B cell (primary cell): ENCODE results near the gene CYTH4. TPM values are rescaled to one million over a fixed set of nuclear protein-coding genes. Genes with fewer than 3 reads are reported as not detected.

Experiments used
- ATAC-seq: fragments of 200-7000 bp; cut with Tn5 transposase; one replicate; pipeline ENCODE4 v1.10.0; 2021; ENCODE audit warnings: low read depth, mild to moderate bottlenecking, moderate number of reproducible peaks, moderate library complexity
- CTCF ChIA-PET: fragments of 350-600 bp; sonication (Branson Sonifier 250); formaldehyde crosslinking; loops from one replicate; lab custom pipeline; 2021; ENCODE audit warnings: antibody characterized with exemption, inconsistent platforms; lab: Charles Lee
- POLR2A ChIA-PET: fragments of 350-600 bp; sonication (Branson Sonifier 250); formaldehyde crosslinking; loops from one replicate; lab custom pipeline; 2021; ENCODE audit warnings: antibody characterized with exemption; lab: Charles Lee
- DNase-seq: peaks from one replicate; pipeline ENCODE4 v3.0.0; 2013
- H2AFZ ChIP-seq: 2 replicates; pipeline ENCODE4 v1.6.1; 2012; ENCODE audit warnings: mild to moderate bottlenecking, low read depth, low read length; ENCODE audit not compliant: insufficient read depth, poor library complexity, severe bottlenecking
- H3K27ac ChIP-seq, 2 donors: 1 replicate in 1 of 2; 2 replicates in 1 of 2; pipeline ENCODE4 v1.5.1; 2012 to 2013; ENCODE audit warnings: low read length in 2 of 2, mild to moderate bottlenecking in 2 of 2, moderate library complexity in 1 of 2
- H3K27me3 ChIP-seq, 4 experiments: fragments of 200-600 bp in 1 of 4; sonication (generic) in 1 of 4; replicated peaks in 1 of 4; 1 replicate in 2 of 4; 2 replicates in 2 of 4; pipeline versions ENCODE4 v1.6.1 to v1.7.0; 2013 to 2016; ENCODE audit warnings: low read length in 3 of 4, mild to moderate bottlenecking in 2 of 4, mixed read lengths in 1 of 4, moderate library complexity in 1 of 4; ENCODE audit not compliant: insufficient read depth in 4 of 4, control insufficient read depth in 3 of 4; ENCODE audit errors: control extremely low read depth in 1 of 4
- H3K36me3 ChIP-seq, 2 experiments: replicated peaks in 1 of 2; 1 replicate in 1 of 2; 2 replicates in 1 of 2; pipeline versions ENCODE4 v1.6.1 to v1.7.1; 2013; ENCODE audit warnings: low read length in 1 of 2; ENCODE audit not compliant: insufficient read depth in 2 of 2, control insufficient read depth in 1 of 2; ENCODE audit errors: control extremely low read depth in 1 of 2, extremely low read depth in 1 of 2
- H3K4me1 ChIP-seq, 2 donors: fragments of 200-600 bp in 1 of 2; sonication (generic) in 1 of 2; 1 replicate in 1 of 2; 2 replicates in 1 of 2; pipeline versions ENCODE4 v1.5.1 to v1.6.1; 2013 to 2017; ENCODE audit warnings: low read length in 2 of 2; ENCODE audit not compliant: control insufficient read depth in 2 of 2, insufficient read depth in 2 of 2
- H3K4me2 ChIP-seq: replicated peaks from 2 replicates; pipeline ENCODE3; 2012; ENCODE audit warnings: mild to moderate bottlenecking, low read depth, low read length; ENCODE audit not compliant: poor library complexity, severe bottlenecking
- H3K4me3 ChIP-seq, 5 experiments: fragments of 200-600 bp in 1 of 5; sonication (generic) in 1 of 5; 1 replicate in 3 of 5; 2 replicates in 2 of 5; pipeline versions ENCODE4 v1.5.1 to v1.7.0; 2011 to 2016; ENCODE audit warnings: low read length in 4 of 5, mild to moderate bottlenecking in 4 of 5, low read depth in 2 of 5, control low read depth in 1 of 5, moderate library complexity in 1 of 5; ENCODE audit not compliant: insufficient read depth in 1 of 5; ENCODE audit errors: control extremely low read depth in 1 of 5, extremely low read depth in 1 of 5
- H3K79me2 ChIP-seq: fragments of 200-600 bp; sonication (generic); one replicate; pipeline ENCODE4 v1.6.0; 2016; ENCODE audit warnings: low read length; ENCODE audit not compliant: control insufficient read depth, insufficient read depth
- H3K9ac ChIP-seq: fragments of 200-600 bp; sonication (generic); 2 replicates; pipeline ENCODE4 v1.6.1; 2017; ENCODE audit warnings: mild to moderate bottlenecking, low read length, moderate library complexity
- H3K9me3 ChIP-seq, 3 donors: one replicate each; pipeline versions ENCODE4 v1.6.1 to v1.7.1; 2013; ENCODE audit warnings: low read length in 2 of 3; ENCODE audit not compliant: control insufficient read depth in 2 of 3, insufficient read depth in 1 of 3; ENCODE audit errors: control extremely low read depth in 1 of 3
- H4K20me1 ChIP-seq: 2 replicates; pipeline ENCODE4 v1.6.0; 2012; ENCODE audit warnings: mild to moderate bottlenecking, low read length; ENCODE audit not compliant: insufficient read depth, control insufficient read depth, poor library complexity, severe bottlenecking
- H3K27ac Mint-ChIP-seq: one replicate; pipeline ENCODE4 v1.8.0; 2021; ENCODE audit warnings: mixed read lengths
- H3K27me3 Mint-ChIP-seq: one replicate; pipeline ENCODE4 v1.8.0; 2021; ENCODE audit warnings: mixed read lengths
- H3K4me1 Mint-ChIP-seq: one replicate; pipeline ENCODE4 v1.8.0; 2021; ENCODE audit warnings: mixed read lengths
- H3K4me3 Mint-ChIP-seq: one replicate; pipeline ENCODE4 v1.8.0; 2021; ENCODE audit warnings: mixed read lengths
- H3K9me3 Mint-ChIP-seq: one replicate; pipeline ENCODE4 v1.8.0; 2022; ENCODE audit warnings: mixed read lengths; ENCODE audit not compliant: insufficient read depth
- EZH2 ChIP-seq: IDR thresholded peaks from 2 replicates; pipeline ENCODE4 v1.6.1; 2012; ENCODE audit warnings: borderline replicate concordance, low read depth, mild to moderate bottlenecking, moderate library complexity, low read length; ENCODE audit not compliant: insufficient read depth, poor library complexity, severe bottlenecking
- WGBS: methylation state at CpG from one replicate; pipeline ENCODE4 v1.1.5; 2013; ENCODE audit warnings: missing lambda C conversion rate; ENCODE audit not compliant: insufficient coverage; 5-methylcytosine and 5-hydroxymethylcytosine counted together
- intact Hi-C: fragments of 100-400 bp; cut with micrococcal nuclease; formaldehyde crosslinking; loops from one replicate; pipeline ENCODE4 v1.10.0; 2022
- polyA plus RNA-seq: library from polyadenylated mRNA; depleted of rRNA; stranded (reverse); fragments of >200 nt; gene quantifications from 2 replicates; pipeline ENCODE4 v1.2.3, GENCODE V29; 2012
- total RNA-seq, 2 donors: library from RNA; stranded (reverse); fragments of 120-200 nt in 1 of 2; gene quantifications; 1 replicate in 1 of 2; 2 replicates in 1 of 2; pipeline versions ENCODE4 v1.2.3 to v1.2.4, GENCODE V29; 2013 to 2022
- TF ChIP-seq, protein P1 (sequence below): fragments of 200-600 bp; IDR thresholded peaks from one replicate; pipeline ENCODE4 v1.8.0; 2022; ENCODE audit warnings: antibody characterized with exemption, mild to moderate bottlenecking

Gene CYTH4
- total and polyA plus RNA-seq, 2 donors (not counting 1 experiment from before 2014, with no cell fraction given) = 98.0 to 154 TPM

DNA sequence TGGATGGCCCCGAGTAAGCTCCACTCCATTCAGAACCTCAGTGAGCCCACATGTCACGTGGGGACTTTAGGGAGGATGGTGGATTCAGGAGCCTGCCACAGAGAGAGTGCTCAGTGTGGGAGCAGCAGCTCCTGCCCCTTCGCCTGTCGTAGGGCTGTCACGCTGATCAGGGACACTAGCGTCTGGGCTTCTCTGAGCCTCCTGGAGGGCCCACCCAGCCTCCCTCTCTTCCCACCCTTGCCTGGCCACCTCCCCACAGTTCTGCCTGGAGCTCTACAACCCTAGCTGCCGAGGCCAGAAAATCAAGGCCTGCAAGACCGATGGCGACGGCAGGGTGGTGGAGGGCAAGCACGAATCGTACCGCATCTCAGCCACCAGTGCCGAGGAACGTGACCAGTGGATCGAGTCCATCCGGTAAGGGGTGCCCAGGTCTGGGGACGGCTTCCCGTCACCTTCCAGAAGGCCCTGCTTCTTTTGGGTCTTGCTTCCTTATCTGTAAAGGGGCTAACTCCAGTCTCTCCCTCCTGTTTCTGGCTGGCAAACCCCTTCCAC, 29.5 kb downstream of the CYTH4 start:
- no peak overlapping the region for H3K4me3 ChIP-seq
- peaks cover 75% of the 10 kb centered on the region for H3K4me1 Mint-ChIP-seq
- H3K27ac ChIP-seq = peak overlapping the region in 1 of 2 donors; percentile 52
- POLR2A ChIA-PET = interaction anchor here (0.5 to 1.0 kb wide), 2 partner anchors 59 to 67 kb away, joined by 3 to 7 read pairs; no protein-coding TSS in a partner anchor
- no peak overlapping the region for H3K4me2 ChIP-seq
- no peak overlapping the region for H3K9ac ChIP-seq
- TF ChIP-seq, protein P1, sequence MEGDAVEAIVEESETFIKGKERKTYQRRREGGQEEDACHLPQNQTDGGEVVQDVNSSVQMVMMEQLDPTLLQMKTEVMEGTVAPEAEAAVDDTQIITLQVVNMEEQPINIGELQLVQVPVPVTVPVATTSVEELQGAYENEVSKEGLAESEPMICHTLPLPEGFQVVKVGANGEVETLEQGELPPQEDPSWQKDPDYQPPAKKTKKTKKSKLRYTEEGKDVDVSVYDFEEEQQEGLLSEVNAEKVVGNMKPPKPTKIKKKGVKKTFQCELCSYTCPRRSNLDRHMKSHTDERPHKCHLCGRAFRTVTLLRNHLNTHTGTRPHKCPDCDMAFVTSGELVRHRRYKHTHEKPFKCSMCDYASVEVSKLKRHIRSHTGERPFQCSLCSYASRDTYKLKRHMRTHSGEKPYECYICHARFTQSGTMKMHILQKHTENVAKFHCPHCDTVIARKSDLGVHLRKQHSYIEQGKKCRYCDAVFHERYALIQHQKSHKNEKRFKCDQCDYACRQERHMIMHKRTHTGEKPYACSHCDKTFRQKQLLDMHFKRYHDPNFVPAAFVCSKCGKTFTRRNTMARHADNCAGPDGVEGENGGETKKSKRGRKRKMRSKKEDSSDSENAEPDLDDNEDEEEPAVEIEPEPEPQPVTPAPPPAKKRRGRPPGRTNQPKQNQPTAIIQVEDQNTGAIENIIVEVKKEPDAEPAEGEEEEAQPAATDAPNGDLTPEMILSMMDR = no peak
- TF ChIP-seq EZH2 = no peak
- H3K9me3 ChIP-seq = no peaks in the 10 kb centered on the region
- H3K4me3 Mint-ChIP-seq = no peak overlapping the region
- H4K20me1 ChIP-seq = peaks cover 9% of the 10 kb centered on the region
- no peaks in the 10 kb centered on the region for H3K9me3 Mint-ChIP-seq
- no peaks in the 10 kb centered on the region for H3K27me3 Mint-ChIP-seq
- CTCF ChIA-PET = interaction anchor here (0.7 to 6.2 kb wide), 4 partner anchors 12 to 146 kb away, joined by 3 to 41 read pairs (median 4); no protein-coding TSS in a partner anchor
- H2AFZ ChIP-seq = no peak overlapping the region
- peaks cover 20% of the 10 kb centered on the region for H3K79me2 ChIP-seq
- no peaks in the 10 kb centered on the region for H3K27me3 ChIP-seq
- no peak for ATAC-seq
- H3K4me1 ChIP-seq = peaks cover 54 to 70% of the 10 kb centered on the region in 2 donors
- 93% methylated on average over 19 of the region's 19 CpGs for WGBS
- intact Hi-C loops = no loop called here
- peak overlapping the region; percentile 76 for H3K27ac Mint-ChIP-seq
- no peak for DNase-seq
- peaks cover 0 to 65% of the 10 kb centered on the region in 2 experiments for H3K36me3 ChIP-seq

DNA sequence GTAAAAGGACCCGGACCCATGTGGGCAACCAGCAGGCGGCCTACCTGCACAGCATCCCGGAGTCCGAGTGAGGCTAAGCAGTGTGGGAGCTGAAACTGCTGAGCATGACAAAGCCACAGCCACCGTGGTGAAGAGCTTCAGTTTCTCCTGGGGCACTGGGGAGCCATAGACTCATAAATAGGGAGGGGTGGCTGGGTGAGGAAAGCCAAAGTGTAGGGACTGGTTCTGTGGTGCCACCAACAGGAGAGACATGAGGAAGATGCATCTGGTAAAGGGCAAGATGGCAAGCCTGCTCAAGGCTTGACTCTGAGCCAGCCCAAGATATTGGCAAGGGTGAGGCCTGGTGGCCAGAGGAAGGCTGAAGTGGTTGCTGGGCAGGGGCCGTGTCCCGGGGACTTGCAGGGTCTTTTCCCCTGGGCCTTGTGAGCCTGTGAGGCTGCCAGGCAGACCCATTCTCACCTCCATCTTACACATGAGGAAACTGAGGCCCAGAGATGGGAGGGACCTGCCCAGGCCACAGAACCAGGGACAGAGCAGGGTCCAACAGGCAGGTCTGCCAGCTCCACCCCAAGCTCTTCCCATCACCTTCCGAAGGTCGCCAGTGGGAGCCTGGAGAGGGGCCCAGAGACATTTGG, 30.4 kb downstream of the CYTH4 start:
- POLR2A ChIA-PET = no interaction called here

More for the DNA sequence above, 30.4 kb downstream of the CYTH4 start:
- Mint-ChIP-seq H3K27me3 (no peaks in the 10 kb centered on the region), H3K4me3 (no peak overlapping the region), H3K9me3 (no peaks in the 10 kb centered on the region), H3K27ac (peak overlapping the region; percentile 76), H3K4me1 (peaks cover 69% of the 10 kb centered on the region)
- H3K9ac ChIP-seq = no peak overlapping the region
- CTCF ChIA-PET = interaction anchor here (1.2 to 6.2 kb wide), 2 partner anchors 45 to 53 kb away, joined by 3 to 41 read pairs; no protein-coding TSS in a partner anchor
- TF ChIP-seq, protein P1 = no peak
- no peak for TF ChIP-seq EZH2
- intact Hi-C loops = no loop called here
- ATAC-seq (no peak), DNase-seq (no peak)
- H2AFZ ChIP-seq = no peak overlapping the region
- WGBS = 81% methylated on average over 9 of the region's 9 CpGs
- peaks cover 20% of the 10 kb centered on the region for H3K79me2 ChIP-seq
- H3K27me3 ChIP-seq = no peaks in the 10 kb centered on the region
- peaks cover 9% of the 10 kb centered on the region for H4K20me1 ChIP-seq
- H3K27ac ChIP-seq = peak overlapping the region in 1 of 2 donors; percentile 15
- peaks cover 0 to 65% of the 10 kb centered on the region in 2 experiments for H3K36me3 ChIP-seq
- H3K4me1 ChIP-seq = peaks cover 48 to 66% of the 10 kb centered on the region in 2 donors
- no peak overlapping the region for H3K4me2 ChIP-seq
- no peaks in the 10 kb centered on the region for H3K9me3 ChIP-seq
- H3K4me3 ChIP-seq = no peak overlapping the region
